ENCODE measurements around the gene NLRP7.
"Not testable (repeated sequence)": the region's sequence is repeated elsewhere in the genome, so short reads cannot be mapped to it uniquely, and the experiment has no call there.

The NLRP7 gene

DNA sequence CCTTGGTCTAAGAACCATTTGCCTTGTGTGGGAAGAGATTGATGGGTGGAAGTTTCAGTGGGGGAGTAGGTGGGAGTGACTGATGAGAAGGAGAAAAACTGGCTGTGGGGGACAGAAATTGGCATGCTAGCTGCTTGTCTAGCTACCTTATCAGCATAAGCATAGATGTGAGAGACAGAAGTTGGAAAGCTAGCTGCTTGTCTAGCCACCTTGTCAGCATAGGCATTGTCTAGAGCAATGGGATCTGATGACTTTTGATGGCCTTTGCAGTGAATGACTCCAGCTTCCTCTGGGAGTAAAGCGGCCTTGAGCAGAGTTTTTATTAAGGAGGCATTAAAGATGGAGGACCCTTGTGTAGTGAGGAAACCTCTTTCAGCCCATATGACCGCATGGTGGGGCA is 51.3 kb downstream of the NLRP7 start:
- Histone ChIP-seq H3K36me3 (ENCODE audit: control insufficient read depth, insufficient read depth, low read length) (no peaks in the 10 kb centered on the region), H3K4me3 (ENCODE audit: low read depth, low read length) (no peak overlapping the region), H3K79me2 (no peaks in the 10 kb centered on the region), H3K27me3 (ENCODE audit: control insufficient read depth, insufficient read depth, low read length) (no peaks in the 10 kb centered on the region), H3K9ac (no peak overlapping the region), H3K4me1 (no peaks in the 10 kb centered on the region), H2AFZ (no peak overlapping the region), H3K27ac (no peak overlapping the region), H3K9me3 (ENCODE audit: control insufficient read depth, low read length) (no peaks in the 10 kb centered on the region), H3K4me2 (ENCODE audit: low read length) (no peak overlapping the region)
- TF ChIP-seq, protein P1, sequence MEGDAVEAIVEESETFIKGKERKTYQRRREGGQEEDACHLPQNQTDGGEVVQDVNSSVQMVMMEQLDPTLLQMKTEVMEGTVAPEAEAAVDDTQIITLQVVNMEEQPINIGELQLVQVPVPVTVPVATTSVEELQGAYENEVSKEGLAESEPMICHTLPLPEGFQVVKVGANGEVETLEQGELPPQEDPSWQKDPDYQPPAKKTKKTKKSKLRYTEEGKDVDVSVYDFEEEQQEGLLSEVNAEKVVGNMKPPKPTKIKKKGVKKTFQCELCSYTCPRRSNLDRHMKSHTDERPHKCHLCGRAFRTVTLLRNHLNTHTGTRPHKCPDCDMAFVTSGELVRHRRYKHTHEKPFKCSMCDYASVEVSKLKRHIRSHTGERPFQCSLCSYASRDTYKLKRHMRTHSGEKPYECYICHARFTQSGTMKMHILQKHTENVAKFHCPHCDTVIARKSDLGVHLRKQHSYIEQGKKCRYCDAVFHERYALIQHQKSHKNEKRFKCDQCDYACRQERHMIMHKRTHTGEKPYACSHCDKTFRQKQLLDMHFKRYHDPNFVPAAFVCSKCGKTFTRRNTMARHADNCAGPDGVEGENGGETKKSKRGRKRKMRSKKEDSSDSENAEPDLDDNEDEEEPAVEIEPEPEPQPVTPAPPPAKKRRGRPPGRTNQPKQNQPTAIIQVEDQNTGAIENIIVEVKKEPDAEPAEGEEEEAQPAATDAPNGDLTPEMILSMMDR (IDR thresholded peaks at IDR 0.05): no peak

GRCh38 chr19:54894106-54894505 is 53.2 kb downstream of the NLRP7 start:
- H3K9ac ChIP-seq; H3K27me3 ChIP-seq (ENCODE audit: control insufficient read depth, insufficient read depth, low read length); H2AFZ ChIP-seq; H3K9me3 ChIP-seq (ENCODE audit: control insufficient read depth, low read length); H3K27ac ChIP-seq; H3K36me3 ChIP-seq (ENCODE audit: control insufficient read depth, insufficient read depth, low read length); H3K79me2 ChIP-seq; H3K4me2 ChIP-seq (ENCODE audit: low read length); H3K4me3 ChIP-seq (ENCODE audit: low read depth, low read length); H3K4me1 ChIP-seq: not testable (repeated sequence)

GRCh38 chr19:54893406-54893805 is 53.9 kb downstream of the NLRP7 start:
- Histone ChIP-seq H3K4me1 (no peaks in the 10 kb centered on the region), H2AFZ (no peak overlapping the region), H3K9me3 (ENCODE audit: control insufficient read depth, low read length) (no peaks in the 10 kb centered on the region), H3K36me3 (ENCODE audit: control insufficient read depth, insufficient read depth, low read length) (no peaks in the 10 kb centered on the region), H3K79me2 (no peaks in the 10 kb centered on the region), H3K4me2 (ENCODE audit: low read length) (no peak overlapping the region), H3K9ac (no peak overlapping the region), H3K27me3 (ENCODE audit: control insufficient read depth, insufficient read depth, low read length) (no peaks in the 10 kb centered on the region), H3K27ac (no peak overlapping the region), H3K4me3 (ENCODE audit: low read depth, low read length) (no peak overlapping the region)
- TF ChIP-seq, protein P1 (IDR thresholded peaks at IDR 0.05): no peak

GRCh38 chr19:54889566-54889965 is 57.8 kb downstream of the NLRP7 start:
- no peaks in the 10 kb centered on the region for H3K9me3 ChIP-seq (ENCODE audit: control insufficient read depth, low read length)
- H3K79me2 ChIP-seq: no peaks in the 10 kb centered on the region
- H3K27ac ChIP-seq: no peak overlapping the region
- H3K4me3 ChIP-seq (ENCODE audit: low read depth, low read length): no peak overlapping the region
- H3K36me3 ChIP-seq (ENCODE audit: control insufficient read depth, insufficient read depth, low read length): no peaks in the 10 kb centered on the region
- H3K4me2 ChIP-seq (ENCODE audit: low read length): no peak overlapping the region
- H3K9ac ChIP-seq: no peak overlapping the region
- no peaks in the 10 kb centered on the region for H3K27me3 ChIP-seq (ENCODE audit: control insufficient read depth, insufficient read depth, low read length)
- TF ChIP-seq, protein P1 (IDR thresholded peaks at IDR 0.05): no peak
- no peak overlapping the region for H2AFZ ChIP-seq
- H3K4me1 ChIP-seq: no peaks in the 10 kb centered on the region

DNA sequence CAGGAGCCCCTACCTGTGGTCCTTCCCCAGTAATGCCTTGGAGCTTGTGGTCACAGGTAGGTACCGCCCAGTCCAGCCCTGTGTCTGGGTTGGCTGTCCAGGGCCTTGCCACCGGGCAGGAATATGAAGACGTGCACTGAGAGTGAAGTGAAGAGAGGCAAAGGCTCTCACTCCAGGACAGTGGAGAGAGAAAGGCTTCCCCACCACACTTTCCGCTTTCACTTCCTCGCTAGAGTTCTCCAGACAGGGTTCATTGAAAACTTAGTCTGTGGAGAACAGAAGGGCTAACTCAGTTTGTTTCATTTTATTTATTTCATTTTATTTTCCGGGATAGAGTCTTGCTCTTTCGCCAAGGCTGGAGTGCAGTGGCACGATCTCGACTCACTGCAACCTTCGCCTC is 59.1 kb downstream of the NLRP7 start:
- H3K79me2 ChIP-seq: no peaks in the 10 kb centered on the region
- no peaks in the 10 kb centered on the region for H3K4me1 ChIP-seq
- H3K27me3 ChIP-seq (ENCODE audit: control insufficient read depth, insufficient read depth, low read length): no peaks in the 10 kb centered on the region
- H3K27ac ChIP-seq: no peak overlapping the region
- no peak overlapping the region for H2AFZ ChIP-seq
- no peaks in the 10 kb centered on the region for H3K9me3 ChIP-seq (ENCODE audit: control insufficient read depth, low read length)
- no peaks in the 10 kb centered on the region for H3K36me3 ChIP-seq (ENCODE audit: control insufficient read depth, insufficient read depth, low read length)
- H3K9ac ChIP-seq: no peak overlapping the region
- H3K4me3 ChIP-seq (ENCODE audit: low read depth, low read length): no peak overlapping the region
- H3K4me2 ChIP-seq (ENCODE audit: low read length): no peak overlapping the region
- TF ChIP-seq, protein P1 (IDR thresholded peaks at IDR 0.05): no peak
